Activated T-cell treated with anti-CD3 and anti-CD28 coated beads, Interleukin-2, amount 50 U/mL, for 24 hours (primary cell): Measurements from ENCODE around the gene TNFRSF4.

Experiments used
- DNase-seq: peaks from one replicate; pipeline ENCODE4 v3.0.0-alpha.2; 2020
- H3K27ac Mint-ChIP-seq: 2 replicates; pipeline ENCODE4 v1.8.0; 2020; ENCODE audit warnings: mild to moderate bottlenecking, mixed read lengths
- H3K27me3 Mint-ChIP-seq: 2 replicates; pipeline ENCODE4 v1.8.0; 2020; ENCODE audit warnings: mixed read lengths
- H3K36me3 Mint-ChIP-seq: 2 replicates; pipeline ENCODE4 v1.8.0; 2020; ENCODE audit warnings: low read depth, mixed read lengths
- H3K4me1 Mint-ChIP-seq: 2 replicates; pipeline ENCODE4 v1.8.0; 2020; ENCODE audit warnings: low read depth, mixed read lengths
- H3K4me3 Mint-ChIP-seq: 2 replicates; pipeline ENCODE4 v1.8.0; 2020; ENCODE audit warnings: mild to moderate bottlenecking, moderate library complexity, mixed read lengths
- H3K9me3 Mint-ChIP-seq: 2 replicates; pipeline ENCODE4 v1.8.0; 2020; ENCODE audit warnings: mixed read lengths

TNFRSF4 gene

GRCh38 chr1:1231400-1232207, 17.7 kb upstream of the TNFRSF4 start, which contains the start of gene SDF4:
Gene SDF4 (minus strand): TSS chr1:1232001. CDS start chr1:1228772, 3,229 bp downstream.
- Mint-ChIP-seq H3K4me3 (peak within 1 kb of the TSS; percentile 94), H3K4me1 (peaks cover 39% of the 10 kb centered on the region), H3K27me3 (no peaks in the 10 kb centered on the region), H3K27ac (peak within 1 kb of the TSS; percentile 94), H3K9me3 (no peaks in the 10 kb centered on the region), H3K36me3 (peaks cover 62% of the 10 kb centered on the region)
- DNase-seq: peak; percentile 95

- H3K36me3 Mint-ChIP-seq: peaks cover 70% of the 10 kb centered on the region
- no peaks in the 10 kb centered on the region for H3K27me3 Mint-ChIP-seq
- no peaks in the 10 kb centered on the region for H3K9me3 Mint-ChIP-seq
- peaks cover 40% of the 10 kb centered on the region for H3K4me1 Mint-ChIP-seq
- peak overlapping the region; percentile 94 for H3K27ac Mint-ChIP-seq
- DNase-seq: no peak
- peak overlapping the region; percentile 94 for H3K4me3 Mint-ChIP-seq
Measured at GRCh38 chr1:1230656-1231399, 16.9 kb upstream of the TNFRSF4 start.

GRCh38 chr1:1229770-1230169, 15.8 kb upstream of the TNFRSF4 start:
- DNase-seq: no peak
- peaks cover 74% of the 10 kb centered on the region for H3K36me3 Mint-ChIP-seq
- H3K27me3 Mint-ChIP-seq: no peaks in the 10 kb centered on the region
- H3K4me3 Mint-ChIP-seq: peak overlapping the region; percentile 94
- peak overlapping the region; percentile 94 for H3K27ac Mint-ChIP-seq
- peaks cover 45% of the 10 kb centered on the region for H3K4me1 Mint-ChIP-seq
- H3K9me3 Mint-ChIP-seq: no peaks in the 10 kb centered on the region

- DNase-seq: no peak
- Mint-ChIP-seq H3K4me1 (peaks cover 36% of the 10 kb centered on the region), H3K27ac (peak overlapping the region; percentile 40), H3K27me3 (no peaks in the 10 kb centered on the region), H3K4me3 (no peak overlapping the region), H3K9me3 (no peaks in the 10 kb centered on the region), H3K36me3 (peaks cover 73% of the 10 kb centered on the region)
Measured at GRCh38 chr1:1228596-1229321, 14.8 kb upstream of the TNFRSF4 start.

GRCh38 chr1:1228187-1228586, 14.2 kb upstream of the TNFRSF4 start:
- DNase-seq: no peak
- Mint-ChIP-seq H3K9me3 (no peaks in the 10 kb centered on the region), H3K27ac (peak overlapping the region; percentile 40), H3K27me3 (no peaks in the 10 kb centered on the region), H3K36me3 (peaks cover 74% of the 10 kb centered on the region), H3K4me3 (no peak overlapping the region), H3K4me1 (peaks cover 32% of the 10 kb centered on the region)

GRCh38 chr1:1227386-1227785, 13.4 kb upstream of the TNFRSF4 start:
- no peak overlapping the region for H3K27ac Mint-ChIP-seq
- peaks cover 35% of the 10 kb centered on the region for H3K4me1 Mint-ChIP-seq
- peaks cover 82% of the 10 kb centered on the region for H3K36me3 Mint-ChIP-seq
- H3K27me3 Mint-ChIP-seq: no peaks in the 10 kb centered on the region
- no peaks in the 10 kb centered on the region for H3K9me3 Mint-ChIP-seq
- no peak overlapping the region for H3K4me3 Mint-ChIP-seq
- DNase-seq: no peak

- Mint-ChIP-seq H3K4me1 (peaks cover 35% of the 10 kb centered on the region), H3K9me3 (no peaks in the 10 kb centered on the region), H3K27ac (peak overlapping the region; percentile 33), H3K36me3 (peaks cover 85% of the 10 kb centered on the region), H3K4me3 (no peak overlapping the region), H3K27me3 (no peaks in the 10 kb centered on the region)
- no peak for DNase-seq
Measured at GRCh38 chr1:1226566-1227362, 12.8 kb upstream of the TNFRSF4 start.

GRCh38 chr1:1225913-1226312, 12.0 kb upstream of the TNFRSF4 start:
- DNase-seq: no peak
- Mint-ChIP-seq H3K4me1 (peaks cover 36% of the 10 kb centered on the region), H3K27me3 (no peaks in the 10 kb centered on the region), H3K4me3 (no peak overlapping the region), H3K27ac (peak overlapping the region; percentile 50), H3K36me3 (peaks cover 85% of the 10 kb centered on the region), H3K9me3 (no peaks in the 10 kb centered on the region)

GRCh38 chr1:1225238-1225845, 11.4 kb upstream of the TNFRSF4 start:
- no peak for DNase-seq
- Mint-ChIP-seq H3K36me3 (peaks cover 85% of the 10 kb centered on the region), H3K27me3 (no peaks in the 10 kb centered on the region), H3K4me3 (no peak overlapping the region), H3K27ac (peak overlapping the region; percentile 50), H3K9me3 (no peaks in the 10 kb centered on the region), H3K4me1 (peaks cover 35% of the 10 kb centered on the region)

- H3K4me1 Mint-ChIP-seq: peaks cover 30% of the 10 kb centered on the region
- H3K9me3 Mint-ChIP-seq: no peaks in the 10 kb centered on the region
- H3K27ac Mint-ChIP-seq: no peak overlapping the region
- H3K36me3 Mint-ChIP-seq: peaks cover 74% of the 10 kb centered on the region
- no peak for DNase-seq
- H3K4me3 Mint-ChIP-seq: no peak overlapping the region
- H3K27me3 Mint-ChIP-seq: no peaks in the 10 kb centered on the region
Measured at GRCh38 chr1:1223891-1224290, 9.9 kb upstream of the TNFRSF4 start.

GRCh38 chr1:1223321-1223720, 9.4 kb upstream of the TNFRSF4 start:
- no peaks in the 10 kb centered on the region for H3K9me3 Mint-ChIP-seq
- no peak for DNase-seq
- peaks cover 70% of the 10 kb centered on the region for H3K36me3 Mint-ChIP-seq
- H3K4me1 Mint-ChIP-seq: peaks cover 27% of the 10 kb centered on the region
- no peak overlapping the region for H3K27ac Mint-ChIP-seq
- H3K27me3 Mint-ChIP-seq: no peaks in the 10 kb centered on the region
- no peak overlapping the region for H3K4me3 Mint-ChIP-seq

- Mint-ChIP-seq H3K36me3 (peaks cover 71% of the 10 kb centered on the region), H3K27me3 (no peaks in the 10 kb centered on the region), H3K4me3 (no peak overlapping the region), H3K9me3 (no peaks in the 10 kb centered on the region), H3K4me1 (peaks cover 33% of the 10 kb centered on the region), H3K27ac (peak overlapping the region; percentile 12)
- no peak for DNase-seq
Measured at GRCh38 chr1:1222575-1223225, 8.7 kb upstream of the TNFRSF4 start.

- Mint-ChIP-seq H3K9me3 (no peaks in the 10 kb centered on the region), H3K4me3 (no peak overlapping the region), H3K27ac (no peak overlapping the region), H3K27me3 (no peaks in the 10 kb centered on the region), H3K4me1 (peaks cover 38% of the 10 kb centered on the region), H3K36me3 (peaks cover 73% of the 10 kb centered on the region)
- no peak for DNase-seq
Measured at GRCh38 chr1:1221887-1222574, 8.1 kb upstream of the TNFRSF4 start.
